B cell (primary cell): ENCODE measurements around the gene KIAA0586. TPM values are rescaled to one million over a fixed set of nuclear protein-coding genes. Genes with fewer than 3 reads are reported as not detected.

ENCODE experiments used
- ATAC-seq: fragments of 200-7000 bp; cut with Tn5 transposase; one replicate; pipeline ENCODE4 v1.10.0; 2021; ENCODE audit warnings: low read depth, mild to moderate bottlenecking, moderate number of reproducible peaks, moderate library complexity
- CTCF ChIA-PET: fragments of 350-600 bp; sonication (Branson Sonifier 250); formaldehyde crosslinking; loops from one replicate; lab custom pipeline; 2021; ENCODE audit warnings: antibody characterized with exemption, inconsistent platforms; lab: Charles Lee
- POLR2A ChIA-PET: fragments of 350-600 bp; sonication (Branson Sonifier 250); formaldehyde crosslinking; loops from one replicate; lab custom pipeline; 2021; ENCODE audit warnings: antibody characterized with exemption; lab: Charles Lee
- DNase-seq: peaks from one replicate; pipeline ENCODE4 v3.0.0; 2013
- H2AFZ ChIP-seq: 2 replicates; pipeline ENCODE4 v1.6.1; 2012; ENCODE audit warnings: mild to moderate bottlenecking, low read depth, low read length; ENCODE audit not compliant: insufficient read depth, poor library complexity, severe bottlenecking
- H3K27ac ChIP-seq, 2 donors: 1 replicate in 1 of 2; 2 replicates in 1 of 2; pipeline ENCODE4 v1.5.1; 2012 to 2013; ENCODE audit warnings: low read length in 2 of 2, mild to moderate bottlenecking in 2 of 2, moderate library complexity in 1 of 2
- H3K27me3 ChIP-seq, 4 experiments: fragments of 200-600 bp in 1 of 4; sonication (generic) in 1 of 4; replicated peaks in 1 of 4; 1 replicate in 2 of 4; 2 replicates in 2 of 4; pipeline versions ENCODE4 v1.6.1 to v1.7.0; 2013 to 2016; ENCODE audit warnings: low read length in 3 of 4, mild to moderate bottlenecking in 2 of 4, mixed read lengths in 1 of 4, moderate library complexity in 1 of 4; ENCODE audit not compliant: insufficient read depth in 4 of 4, control insufficient read depth in 3 of 4; ENCODE audit errors: control extremely low read depth in 1 of 4
- H3K36me3 ChIP-seq, 2 experiments: replicated peaks in 1 of 2; 1 replicate in 1 of 2; 2 replicates in 1 of 2; pipeline versions ENCODE4 v1.6.1 to v1.7.1; 2013; ENCODE audit warnings: low read length in 1 of 2; ENCODE audit not compliant: insufficient read depth in 2 of 2, control insufficient read depth in 1 of 2; ENCODE audit errors: control extremely low read depth in 1 of 2, extremely low read depth in 1 of 2
- H3K4me1 ChIP-seq, 2 donors: fragments of 200-600 bp in 1 of 2; sonication (generic) in 1 of 2; 1 replicate in 1 of 2; 2 replicates in 1 of 2; pipeline versions ENCODE4 v1.5.1 to v1.6.1; 2013 to 2017; ENCODE audit warnings: low read length in 2 of 2; ENCODE audit not compliant: control insufficient read depth in 2 of 2, insufficient read depth in 2 of 2
- H3K4me2 ChIP-seq: replicated peaks from 2 replicates; pipeline ENCODE3; 2012; ENCODE audit warnings: mild to moderate bottlenecking, low read depth, low read length; ENCODE audit not compliant: poor library complexity, severe bottlenecking
- H3K4me3 ChIP-seq, 5 experiments: fragments of 200-600 bp in 1 of 5; sonication (generic) in 1 of 5; 1 replicate in 3 of 5; 2 replicates in 2 of 5; pipeline versions ENCODE4 v1.5.1 to v1.7.0; 2011 to 2016; ENCODE audit warnings: low read length in 4 of 5, mild to moderate bottlenecking in 4 of 5, low read depth in 2 of 5, control low read depth in 1 of 5, moderate library complexity in 1 of 5; ENCODE audit not compliant: insufficient read depth in 1 of 5; ENCODE audit errors: control extremely low read depth in 1 of 5, extremely low read depth in 1 of 5
- H3K79me2 ChIP-seq: fragments of 200-600 bp; sonication (generic); one replicate; pipeline ENCODE4 v1.6.0; 2016; ENCODE audit warnings: low read length; ENCODE audit not compliant: control insufficient read depth, insufficient read depth
- H3K9ac ChIP-seq: fragments of 200-600 bp; sonication (generic); 2 replicates; pipeline ENCODE4 v1.6.1; 2017; ENCODE audit warnings: mild to moderate bottlenecking, low read length, moderate library complexity
- H3K9me3 ChIP-seq, 3 donors: one replicate each; pipeline versions ENCODE4 v1.6.1 to v1.7.1; 2013; ENCODE audit warnings: low read length in 2 of 3; ENCODE audit not compliant: control insufficient read depth in 2 of 3, insufficient read depth in 1 of 3; ENCODE audit errors: control extremely low read depth in 1 of 3
- H4K20me1 ChIP-seq: 2 replicates; pipeline ENCODE4 v1.6.0; 2012; ENCODE audit warnings: mild to moderate bottlenecking, low read length; ENCODE audit not compliant: insufficient read depth, control insufficient read depth, poor library complexity, severe bottlenecking
- H3K27ac Mint-ChIP-seq: one replicate; pipeline ENCODE4 v1.8.0; 2021; ENCODE audit warnings: mixed read lengths
- H3K27me3 Mint-ChIP-seq: one replicate; pipeline ENCODE4 v1.8.0; 2021; ENCODE audit warnings: mixed read lengths
- H3K4me1 Mint-ChIP-seq: one replicate; pipeline ENCODE4 v1.8.0; 2021; ENCODE audit warnings: mixed read lengths
- H3K4me3 Mint-ChIP-seq: one replicate; pipeline ENCODE4 v1.8.0; 2021; ENCODE audit warnings: mixed read lengths
- H3K9me3 Mint-ChIP-seq: one replicate; pipeline ENCODE4 v1.8.0; 2022; ENCODE audit warnings: mixed read lengths; ENCODE audit not compliant: insufficient read depth
- CTCF ChIP-seq: fragments of 200-600 bp; IDR thresholded peaks from one replicate; pipeline ENCODE4 v1.8.0; 2022; ENCODE audit warnings: antibody characterized with exemption, mild to moderate bottlenecking
- EZH2 ChIP-seq: IDR thresholded peaks from 2 replicates; pipeline ENCODE4 v1.6.1; 2012; ENCODE audit warnings: borderline replicate concordance, low read depth, mild to moderate bottlenecking, moderate library complexity, low read length; ENCODE audit not compliant: insufficient read depth, poor library complexity, severe bottlenecking
- WGBS: methylation state at CpG from one replicate; pipeline ENCODE4 v1.1.5; 2013; ENCODE audit warnings: missing lambda C conversion rate; ENCODE audit not compliant: insufficient coverage; 5-methylcytosine and 5-hydroxymethylcytosine counted together
- intact Hi-C: fragments of 100-400 bp; cut with micrococcal nuclease; formaldehyde crosslinking; loops from one replicate; pipeline ENCODE4 v1.10.0; 2022
- polyA plus RNA-seq: library from polyadenylated mRNA; depleted of rRNA; stranded (reverse); fragments of >200 nt; gene quantifications from 2 replicates; pipeline ENCODE4 v1.2.3, GENCODE V29; 2012
- total RNA-seq, 2 donors: library from RNA; stranded (reverse); fragments of 120-200 nt in 1 of 2; gene quantifications; 1 replicate in 1 of 2; 2 replicates in 1 of 2; pipeline versions ENCODE4 v1.2.3 to v1.2.4, GENCODE V29; 2013 to 2022

The KIAA0586 gene
- total and polyA plus RNA-seq, 2 donors (not counting 1 experiment from before 2014, with no cell fraction given) = 12.2 to 27.5 TPM

GRCh38 chr14:58598804-58599525 lies 171.4 kb downstream of the KIAA0586 start:
- no peaks in the 10 kb centered on the region for H3K36me3 ChIP-seq
- H3K9me3 Mint-ChIP-seq = no peaks in the 10 kb centered on the region
- WGBS = 52% methylated on average over 8 of the region's 11 CpGs
- ATAC-seq (no peak), DNase-seq (no peak)
- no peak for TF ChIP-seq CTCF
- TF ChIP-seq EZH2 = no peak
- no peak overlapping the region for H3K27ac ChIP-seq
- no peak overlapping the region for H3K4me3 ChIP-seq
- no peaks in the 10 kb centered on the region for H4K20me1 ChIP-seq
- H3K4me1 ChIP-seq = no peaks in the 10 kb centered on the region
- H3K4me3 Mint-ChIP-seq = no peak overlapping the region
- no peak overlapping the region for H2AFZ ChIP-seq
- H3K9me3 ChIP-seq = no peaks in the 10 kb centered on the region
- no peak overlapping the region for H3K27ac Mint-ChIP-seq
- no peaks in the 10 kb centered on the region for H3K4me1 Mint-ChIP-seq
- POLR2A ChIA-PET = no interaction called here
- no peak overlapping the region for H3K4me2 ChIP-seq
- H3K9ac ChIP-seq = no peak overlapping the region
- H3K79me2 ChIP-seq = no peaks in the 10 kb centered on the region
- intact Hi-C loops = no loop called here
- no peaks in the 10 kb centered on the region for H3K27me3 Mint-ChIP-seq
- H3K27me3 ChIP-seq = no peaks in the 10 kb centered on the region
- CTCF ChIA-PET = no interaction called here

GRCh38 chr14:58599707-58600106 lies 172.2 kb downstream of the KIAA0586 start:
- no peak overlapping the region for H3K27ac Mint-ChIP-seq

More at GRCh38 chr14:58599707-58600106, 172.2 kb downstream of the KIAA0586 start:
- no peak overlapping the region for H2AFZ ChIP-seq
- ChIA-PET CTCF (no interaction called here), POLR2A (no interaction called here)
- H3K4me1 ChIP-seq = no peaks in the 10 kb centered on the region
- WGBS = 100% methylated on average over 1 of the region's 2 CpGs
- H3K4me3 ChIP-seq = no peak overlapping the region
- TF ChIP-seq CTCF (no peak), EZH2 (no peak)
- intact Hi-C loops = no loop called here
- no peaks in the 10 kb centered on the region for H4K20me1 ChIP-seq
- no peak overlapping the region for H3K4me2 ChIP-seq
- no peaks in the 10 kb centered on the region for H3K79me2 ChIP-seq
- no peaks in the 10 kb centered on the region for H3K9me3 ChIP-seq
- no peak overlapping the region for H3K4me3 Mint-ChIP-seq
- DNase-seq (no peak), ATAC-seq (no peak)
- no peaks in the 10 kb centered on the region for H3K36me3 ChIP-seq
- no peaks in the 10 kb centered on the region for H3K9me3 Mint-ChIP-seq
- H3K9ac ChIP-seq = no peak overlapping the region
- H3K27me3 Mint-ChIP-seq = no peaks in the 10 kb centered on the region
- no peaks in the 10 kb centered on the region for H3K27me3 ChIP-seq
- no peak overlapping the region for H3K27ac ChIP-seq
- H3K4me1 Mint-ChIP-seq = no peaks in the 10 kb centered on the region
